OCI-LY7 (cell line): ENCODE measurements around the gene AGRN. TPM values are rescaled to one million over a fixed set of nuclear protein-coding genes. Genes with fewer than 3 reads are reported as not detected.
"Not testable (repeated sequence)": the region's sequence is repeated elsewhere in the genome, so short reads cannot be mapped to it uniquely, and the experiment has no call there.

Source experiments
- BruUV-seq: library from RNA; stranded (reverse); fragments of 400-500 nt; replicated peaks from 2 replicates; lab custom pipeline; 2021; lab: Mats Ljungman, UMichigan
- CTCF ChIA-PET: fragments of 300-600 bp; sonication (Branson Sonifier 250); formaldehyde crosslinking; loops from one replicate; lab custom pipeline; 2022; ENCODE audit warnings: antibody characterized with exemption; ENCODE audit not compliant: unreplicated experiment; lab: Charles Lee
- POLR2A ChIA-PET: fragments of 300-600 bp; sonication (Branson Sonifier 250); formaldehyde crosslinking; loops from one replicate; lab custom pipeline; 2022; ENCODE audit warnings: antibody characterized with exemption; lab: Charles Lee
- DNase-seq: peaks from one replicate; pipeline ENCODE4 v3.0.0-alpha.2; 2015; ENCODE audit warnings: low spot score
- H2AFZ ChIP-seq: fragments of 200-600 bp; sonication (generic), shearing (Covaris generic); 2 replicates; pipeline ENCODE4 v1.6.1; 2014; ENCODE audit warnings: mild to moderate bottlenecking, antibody characterized with exemption, low read length, moderate library complexity
- H3K27ac ChIP-seq: fragments of 200-600 bp; sonication (generic); 2 replicates; pipeline ENCODE4 v1.5.1; 2014; ENCODE audit warnings: mixed run types, low read depth, mild to moderate bottlenecking, moderate library complexity, low read length, inconsistent platforms; ENCODE audit not compliant: poor library complexity, severe bottlenecking
- H3K36me3 ChIP-seq: fragments of 200-600 bp; sonication (generic); 2 replicates; pipeline ENCODE4 v1.6.1; 2014; ENCODE audit warnings: mild to moderate bottlenecking, antibody characterized with exemption, low read length, moderate library complexity, mixed read lengths; ENCODE audit not compliant: insufficient read depth
- H3K4me1 ChIP-seq: fragments of 200-600 bp; sonication (generic); 2 replicates; pipeline ENCODE4 v1.5.1; 2014; ENCODE audit warnings: mild to moderate bottlenecking, low read length; ENCODE audit not compliant: insufficient read depth, poor library complexity, severe bottlenecking
- H3K4me2 ChIP-seq: fragments of 200-600 bp; sonication (generic); 2 replicates; pipeline ENCODE4 v1.6.1; 2014; ENCODE audit warnings: mild to moderate bottlenecking, low read length
- H3K4me3 ChIP-seq: fragments of 200-600 bp; sonication (generic); 2 replicates; pipeline ENCODE4 v1.5.1; 2014; ENCODE audit warnings: mild to moderate bottlenecking, low read depth, low read length; ENCODE audit not compliant: poor library complexity, severe bottlenecking
- H3K79me2 ChIP-seq: fragments of 200-600 bp; sonication (generic); 2 replicates; pipeline ENCODE4 v1.6.1; 2016; ENCODE audit warnings: low read depth, mild to moderate bottlenecking, low read length, moderate library complexity, mixed read lengths; ENCODE audit not compliant: insufficient read depth
- H3K9me2 ChIP-seq: fragments of 200-600 bp; sonication (generic); 2 replicates; pipeline ENCODE4 v1.6.1; 2016; ENCODE audit warnings: mild to moderate bottlenecking, low read length, mixed read lengths; ENCODE audit not compliant: insufficient read depth
- H3K9me3 ChIP-seq: fragments of 200-600 bp; sonication (generic); 2 replicates; pipeline ENCODE4 v1.6.1; 2014; ENCODE audit warnings: mild to moderate bottlenecking, mixed run types, low read length, mixed read lengths
- H4K20me1 ChIP-seq: fragments of 200-600 bp; sonication (generic); 2 replicates; pipeline ENCODE4 v1.6.1; 2014; ENCODE audit warnings: mild to moderate bottlenecking, antibody characterized with exemption, low read length, moderate library complexity, mixed read lengths; ENCODE audit not compliant: insufficient read depth
- EZH2phosphoT487 ChIP-seq: fragments of 200-600 bp; sonication (generic); IDR thresholded peaks from 2 replicates; pipeline ENCODE4 v1.6.1; 2018; ENCODE audit warnings: low read depth, borderline replicate concordance, mild to moderate bottlenecking, mixed run types, antibody characterized with exemption, low read length, moderate library complexity, mixed read lengths
- intact Hi-C: fragments of 100-400 bp; cut with micrococcal nuclease; formaldehyde crosslinking; loops from one replicate; pipeline ENCODE4 v1.10.0; 2022; ENCODE audit not compliant: unreplicated experiment
- total RNA-seq, 2 experiments: library from RNA; depleted of rRNA in 1 of 2; stranded (reverse); fragments of >200 nt in 1 of 2; shearing (Covaris generic) in 1 of 2; gene quantifications; 2 replicates each; pipeline ENCODE4 v1.2.3, GENCODE V29; 2014 to 2022
- TF ChIP-seq, protein P1 (sequence below): fragments of 200-600 bp; sonication (generic); conservative IDR thresholded peaks from 2 replicates; pipeline ENCODE4 v1.5.1; 2014; ENCODE audit warnings: mild to moderate bottlenecking, antibody characterized with exemption, low read length, moderate library complexity, mixed read lengths

AGRN gene
- total RNA-seq, 2 experiments from 2014 or later = 2.7 to 9.1 TPM

DNA sequence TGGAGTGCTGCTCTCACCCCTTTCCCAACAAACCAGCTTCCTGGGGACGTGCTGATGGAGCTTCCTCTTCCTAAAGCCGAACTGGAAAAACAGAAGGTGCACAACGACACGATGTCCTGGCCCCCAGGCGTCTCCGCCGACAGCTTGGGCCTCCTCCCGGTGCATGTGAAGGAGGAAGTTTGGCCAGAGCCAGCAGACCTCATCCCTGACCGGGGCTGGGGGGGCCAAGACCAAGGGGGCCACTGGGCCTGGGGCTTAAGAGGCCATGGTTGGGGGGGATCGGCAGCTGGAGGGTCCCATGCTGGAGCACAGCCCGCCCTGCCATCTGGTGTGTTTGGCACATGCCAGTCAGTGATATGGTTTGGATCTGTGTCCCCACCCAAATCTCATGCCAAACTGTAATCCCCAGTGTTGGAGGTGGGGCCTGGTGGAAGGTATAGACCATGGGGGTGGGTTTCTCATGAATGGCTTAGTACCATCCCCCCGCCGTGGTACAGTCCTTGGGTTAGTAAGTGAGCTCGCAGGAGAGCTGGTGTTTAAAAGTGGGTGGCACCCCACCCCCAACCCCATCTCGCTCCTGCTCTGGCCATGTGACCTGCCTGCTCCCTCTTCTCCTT, 26.4 kb upstream of the AGRN start:
- ChIA-PET POLR2A (no interaction called here), CTCF (no interaction called here)
- no peaks in the 10 kb centered on the region for H4K20me1 ChIP-seq
- no TSS peak for BruUV-seq
- intact Hi-C loops = no loop called here
- H3K79me2 ChIP-seq = no peaks in the 10 kb centered on the region
- no peaks in the 10 kb centered on the region for H3K9me2 ChIP-seq
- H3K4me3 ChIP-seq = no peak overlapping the region
- H3K4me1 ChIP-seq = no peaks in the 10 kb centered on the region
- H3K36me3 ChIP-seq = no peaks in the 10 kb centered on the region
- TF ChIP-seq EZH2phosphoT487 = no peak
- TF ChIP-seq, protein P1, sequence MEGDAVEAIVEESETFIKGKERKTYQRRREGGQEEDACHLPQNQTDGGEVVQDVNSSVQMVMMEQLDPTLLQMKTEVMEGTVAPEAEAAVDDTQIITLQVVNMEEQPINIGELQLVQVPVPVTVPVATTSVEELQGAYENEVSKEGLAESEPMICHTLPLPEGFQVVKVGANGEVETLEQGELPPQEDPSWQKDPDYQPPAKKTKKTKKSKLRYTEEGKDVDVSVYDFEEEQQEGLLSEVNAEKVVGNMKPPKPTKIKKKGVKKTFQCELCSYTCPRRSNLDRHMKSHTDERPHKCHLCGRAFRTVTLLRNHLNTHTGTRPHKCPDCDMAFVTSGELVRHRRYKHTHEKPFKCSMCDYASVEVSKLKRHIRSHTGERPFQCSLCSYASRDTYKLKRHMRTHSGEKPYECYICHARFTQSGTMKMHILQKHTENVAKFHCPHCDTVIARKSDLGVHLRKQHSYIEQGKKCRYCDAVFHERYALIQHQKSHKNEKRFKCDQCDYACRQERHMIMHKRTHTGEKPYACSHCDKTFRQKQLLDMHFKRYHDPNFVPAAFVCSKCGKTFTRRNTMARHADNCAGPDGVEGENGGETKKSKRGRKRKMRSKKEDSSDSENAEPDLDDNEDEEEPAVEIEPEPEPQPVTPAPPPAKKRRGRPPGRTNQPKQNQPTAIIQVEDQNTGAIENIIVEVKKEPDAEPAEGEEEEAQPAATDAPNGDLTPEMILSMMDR = no peak
- no peak for DNase-seq
- no peak overlapping the region for H3K27ac ChIP-seq
- H3K9me3 ChIP-seq = no peaks in the 10 kb centered on the region
- no peak overlapping the region for H2AFZ ChIP-seq
- H3K4me2 ChIP-seq = no peak overlapping the region

DNA sequence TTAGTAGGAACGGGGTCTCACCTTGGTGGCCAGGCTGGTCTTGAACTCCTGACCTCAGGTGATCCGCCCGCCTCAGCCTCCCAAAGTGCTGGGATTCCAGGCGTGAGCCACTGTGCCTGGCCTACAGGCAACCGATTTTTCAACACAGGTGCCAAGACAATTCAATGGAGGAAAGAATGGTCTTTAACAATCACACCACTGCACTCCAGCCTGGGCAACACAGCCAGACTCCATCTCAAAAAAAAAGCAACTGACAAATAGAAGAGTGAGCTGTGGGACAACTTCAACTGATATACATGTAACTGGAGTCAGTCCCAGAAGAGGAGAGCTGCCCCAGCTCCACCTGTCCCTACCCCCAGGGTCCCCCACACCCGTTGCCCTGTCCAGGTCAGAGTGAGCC, 25.4 kb upstream of the AGRN start:
- H3K36me3 ChIP-seq, BruUV-seq, H2AFZ ChIP-seq, intact Hi-C loops, CTCF ChIA-PET, H3K4me1 ChIP-seq, H3K9me2 ChIP-seq, H3K79me2 ChIP-seq, H3K4me3 ChIP-seq, H4K20me1 ChIP-seq, H3K9me3 ChIP-seq, H3K27ac ChIP-seq, H3K4me2 ChIP-seq, POLR2A ChIA-PET, DNase-seq: not testable (repeated sequence)

DNA sequence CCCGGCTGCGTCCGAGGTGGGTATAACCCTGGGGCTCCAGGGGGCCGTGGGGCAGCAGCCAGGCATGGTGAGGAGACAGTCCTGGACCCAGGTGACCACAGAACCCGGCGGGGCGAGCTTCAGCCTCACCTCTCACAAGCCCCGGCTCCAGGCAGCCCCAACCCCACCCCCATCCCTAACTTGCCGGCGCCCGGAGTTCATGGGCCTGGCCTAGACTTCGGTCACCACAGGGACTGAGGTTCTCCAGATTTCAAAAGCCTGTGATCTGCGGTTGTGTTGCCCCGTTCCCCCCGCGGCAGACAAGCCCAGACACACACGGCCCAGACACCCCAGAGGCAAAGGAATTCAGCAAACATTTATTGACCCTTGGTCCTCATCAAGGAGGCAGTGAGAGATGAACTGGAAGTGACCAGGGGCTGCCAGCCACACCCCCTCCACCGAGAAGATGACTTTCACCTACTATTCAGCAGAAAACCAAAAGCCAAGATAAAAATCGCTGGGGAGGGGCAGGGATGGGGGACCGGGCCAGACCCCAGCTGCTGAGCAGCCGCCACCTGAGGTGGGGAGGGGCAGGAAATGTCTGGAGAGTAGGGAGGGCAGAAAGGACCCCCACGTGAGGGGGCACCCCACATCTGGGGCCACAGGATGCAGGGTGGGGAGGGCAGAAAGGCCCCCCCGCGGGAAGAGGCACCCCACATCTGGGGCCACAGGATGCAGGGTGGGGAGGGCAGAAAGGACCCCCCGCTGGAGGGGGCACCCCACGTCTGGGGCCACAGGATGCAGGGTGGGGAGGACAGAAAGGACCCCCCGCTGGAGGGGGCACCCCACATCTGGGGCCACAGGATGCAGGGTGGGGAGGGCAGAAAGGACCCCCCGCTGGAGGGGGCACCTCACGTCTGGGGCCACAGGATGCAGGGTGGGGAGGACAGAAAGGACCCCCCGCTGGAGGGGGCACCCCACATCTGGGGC, 24.0 kb upstream of the AGRN start:
- Histone ChIP-seq H3K4me2 (no peak overlapping the region), H3K4me3 (no peak overlapping the region), H4K20me1 (no peaks in the 10 kb centered on the region), H3K79me2 (no peaks in the 10 kb centered on the region), H3K27ac (no peak overlapping the region), H3K4me1 (no peaks in the 10 kb centered on the region), H3K9me3 (no peaks in the 10 kb centered on the region), H2AFZ (no peak overlapping the region), H3K9me2 (no peaks in the 10 kb centered on the region), H3K36me3 (no peaks in the 10 kb centered on the region)
- CTCF ChIA-PET = no interaction called here
- no peak for DNase-seq
- BruUV-seq = no TSS peak
- intact Hi-C loops = no loop called here
- TF ChIP-seq EZH2phosphoT487 = no peak
- TF ChIP-seq, protein P1 = no peak
- POLR2A ChIA-PET = no interaction called here
